Esophagus squamous epithelium (tissue), 4 donors: ENCODE results near the gene KCNS3.

ENCODE experiments used
- CTCF ChIP-seq, 6 experiments: fragments of 450-650 bp in 4 of 6; fragments of 200-600 bp in 2 of 6; sonication (generic) in 2 of 6; IDR thresholded peaks; one replicate each; pipeline ENCODE4 v1.5.1; 2016 to 2019; ENCODE audit warnings: antibody characterized with exemption in 6 of 6, mild to moderate bottlenecking in 4 of 6, moderate library complexity in 4 of 6
- POLR2A ChIP-seq, 4 donors: fragments of 450-650 bp; IDR thresholded peaks; one replicate each; pipeline ENCODE4 v1.6.1; 2017; ENCODE audit warnings: antibody characterized with exemption in 4 of 4, mild to moderate bottlenecking in 4 of 4, moderate library complexity in 3 of 4

DNA sequence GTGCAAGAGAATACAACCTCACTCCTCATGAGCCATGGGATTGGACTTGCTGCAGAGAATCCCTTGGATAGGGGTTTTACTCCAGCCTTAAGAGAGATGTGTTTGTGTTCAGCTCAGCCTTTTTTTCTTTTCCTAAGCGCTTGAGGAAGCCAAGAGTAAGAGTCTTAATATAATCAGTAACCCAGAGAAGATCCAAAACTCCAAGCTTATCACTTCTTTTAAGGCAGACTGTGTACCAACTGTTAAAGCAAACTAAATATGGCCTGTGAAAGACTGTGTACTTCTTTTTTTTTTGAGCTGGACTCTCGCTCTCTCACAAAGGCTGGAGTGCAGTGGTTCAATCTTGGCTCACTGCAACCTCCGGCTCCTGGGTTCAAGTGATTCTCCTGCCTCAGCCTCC, 31.8 kb upstream of the KCNS3 start:
- TF ChIP-seq POLR2A (IDR thresholded peaks at IDR 0.05): no peak
- no peak for TF ChIP-seq CTCF (IDR thresholded peaks at IDR 0.05)
